ENCODE results near the gene C1QTNF12. TPM values are rescaled to one million over a fixed set of nuclear protein-coding genes. Genes with fewer than 3 reads are reported as not detected.
A peak's percentile ranks its signal among the peaks of the same experiment; 100 is the strongest.

C1QTNF12 gene
- total RNA-seq, 2 experiments from 2014 or later, result 2.6 to 4.9 TPM

DNA sequence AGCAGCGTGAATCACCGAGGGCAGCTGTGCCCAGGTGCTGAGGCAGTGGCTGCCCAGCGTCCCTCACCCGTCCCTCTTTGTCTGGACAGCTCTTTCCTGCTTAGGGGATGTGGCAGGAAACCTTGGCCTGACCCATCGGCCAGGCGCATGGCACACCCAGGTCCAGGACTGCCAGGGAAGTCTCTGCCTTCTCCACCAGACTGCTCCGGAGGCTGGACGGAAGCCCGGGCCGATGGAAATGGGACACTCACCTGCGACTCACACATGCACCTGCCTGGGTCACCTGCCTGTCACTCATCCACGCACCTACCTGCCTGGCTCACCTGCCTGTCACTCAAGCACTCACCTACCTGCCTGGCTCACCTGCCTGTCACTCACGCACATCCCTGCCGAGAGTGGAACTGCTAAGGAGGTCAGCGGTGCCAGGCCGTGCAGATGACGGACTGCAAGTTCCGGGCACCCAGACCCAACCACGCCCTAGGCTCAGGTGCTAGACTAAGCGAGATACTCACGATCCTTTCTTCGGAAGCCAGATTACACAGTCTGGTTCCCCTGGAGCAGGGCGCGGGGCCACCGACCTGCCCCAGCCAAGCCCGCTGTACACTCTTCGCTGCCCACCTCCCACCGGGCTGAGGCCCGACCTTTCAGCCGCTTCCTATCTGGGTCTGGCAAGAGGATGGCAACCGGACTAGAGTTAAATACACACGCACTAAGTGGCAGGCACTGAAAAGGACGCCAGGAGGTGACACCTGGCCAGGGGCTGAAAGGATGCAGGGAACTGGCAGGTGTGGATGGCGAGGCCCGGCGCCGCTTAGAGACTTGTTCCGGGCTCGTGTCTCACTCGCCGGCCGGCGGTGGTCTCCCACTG is 26.1 kb upstream of the C1QTNF12 start:
- H3K4me1 Mint-ChIP-seq (ENCODE audit: low read depth), result peaks cover 40% of the 10 kb centered on the region
- peak; percentile 36 for DNase-seq

DNA sequence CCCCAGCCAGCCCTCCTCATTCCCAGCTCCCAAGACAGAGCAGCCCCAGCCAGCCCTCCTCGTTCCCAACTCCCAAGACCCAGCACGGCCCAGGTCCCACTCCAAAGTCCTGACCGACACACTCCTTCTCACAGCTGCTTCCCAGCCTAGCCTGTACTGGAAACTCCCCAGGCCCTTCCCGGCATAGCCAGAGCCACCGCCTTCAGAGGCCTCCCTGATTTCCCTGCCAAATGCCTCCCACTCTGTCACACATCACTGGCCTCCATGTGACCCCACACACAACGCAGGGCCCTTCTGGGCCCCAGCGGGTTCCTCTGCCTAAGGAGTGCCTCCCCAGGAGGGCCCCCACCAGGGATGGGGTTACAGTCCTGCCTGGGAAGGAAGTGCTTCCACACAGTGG is 24.3 kb upstream of the C1QTNF12 start:
- TF ChIP-seq, protein P1, sequence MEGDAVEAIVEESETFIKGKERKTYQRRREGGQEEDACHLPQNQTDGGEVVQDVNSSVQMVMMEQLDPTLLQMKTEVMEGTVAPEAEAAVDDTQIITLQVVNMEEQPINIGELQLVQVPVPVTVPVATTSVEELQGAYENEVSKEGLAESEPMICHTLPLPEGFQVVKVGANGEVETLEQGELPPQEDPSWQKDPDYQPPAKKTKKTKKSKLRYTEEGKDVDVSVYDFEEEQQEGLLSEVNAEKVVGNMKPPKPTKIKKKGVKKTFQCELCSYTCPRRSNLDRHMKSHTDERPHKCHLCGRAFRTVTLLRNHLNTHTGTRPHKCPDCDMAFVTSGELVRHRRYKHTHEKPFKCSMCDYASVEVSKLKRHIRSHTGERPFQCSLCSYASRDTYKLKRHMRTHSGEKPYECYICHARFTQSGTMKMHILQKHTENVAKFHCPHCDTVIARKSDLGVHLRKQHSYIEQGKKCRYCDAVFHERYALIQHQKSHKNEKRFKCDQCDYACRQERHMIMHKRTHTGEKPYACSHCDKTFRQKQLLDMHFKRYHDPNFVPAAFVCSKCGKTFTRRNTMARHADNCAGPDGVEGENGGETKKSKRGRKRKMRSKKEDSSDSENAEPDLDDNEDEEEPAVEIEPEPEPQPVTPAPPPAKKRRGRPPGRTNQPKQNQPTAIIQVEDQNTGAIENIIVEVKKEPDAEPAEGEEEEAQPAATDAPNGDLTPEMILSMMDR (IDR thresholded peaks at IDR 0.05), result no peak
- no peaks in the 10 kb centered on the region for H3K27me3 Mint-ChIP-seq
- H3K27ac Mint-ChIP-seq, result peak overlapping the region; percentile 47
- H3K4me1 Mint-ChIP-seq (ENCODE audit: low read depth), result peaks cover 42% of the 10 kb centered on the region
- ChIA-PET POLR2A (interaction anchor here (0.9 to 1.5 kb wide), 3 partner anchors 20 to 102 kb away, joined by 3 read pairs; no protein-coding TSS in a partner anchor), CTCF (interaction anchor here (1.3 to 2.3 kb wide), 3 partner anchors 10 to 238 kb away, joined by 3 to 9 read pairs (median 4); no protein-coding TSS in a partner anchor)
- intact Hi-C loops (cut with micrococcal nuclease), result no loop called here
- H3K4me3 Mint-ChIP-seq, result peak overlapping the region; percentile 60
- no peak for ATAC-seq
- H3K36me3 Mint-ChIP-seq (ENCODE audit: low read depth), result peaks cover 33% of the 10 kb centered on the region
- no peaks in the 10 kb centered on the region for H3K9me3 Mint-ChIP-seq
- no peak for DNase-seq

More for the DNA sequence above, 26.1 kb upstream of the C1QTNF12 start:
- POLR2A ChIA-PET, result interaction anchor here (0.9 to 1.1 kb wide), 3 partner anchors 9 to 151 kb away, joined by 3 read pairs; no protein-coding TSS in a partner anchor
- Mint-ChIP-seq H3K27ac (peak overlapping the region; percentile 85), H3K9me3 (no peaks in the 10 kb centered on the region), H3K4me3 (peak overlapping the region; percentile 90), H3K36me3 (ENCODE audit: low read depth) (peaks cover 25% of the 10 kb centered on the region), H3K27me3 (no peaks in the 10 kb centered on the region)
- intact Hi-C loops (cut with micrococcal nuclease), result no loop called here
- CTCF ChIA-PET, result interaction anchor here (1.6 to 2.3 kb wide), 2 partner anchors 150 to 239 kb away, joined by 3 to 9 read pairs; no protein-coding TSS in a partner anchor
- ATAC-seq, result no peak
- TF ChIP-seq, protein P1 (IDR thresholded peaks at IDR 0.05), result no peak

DNA sequence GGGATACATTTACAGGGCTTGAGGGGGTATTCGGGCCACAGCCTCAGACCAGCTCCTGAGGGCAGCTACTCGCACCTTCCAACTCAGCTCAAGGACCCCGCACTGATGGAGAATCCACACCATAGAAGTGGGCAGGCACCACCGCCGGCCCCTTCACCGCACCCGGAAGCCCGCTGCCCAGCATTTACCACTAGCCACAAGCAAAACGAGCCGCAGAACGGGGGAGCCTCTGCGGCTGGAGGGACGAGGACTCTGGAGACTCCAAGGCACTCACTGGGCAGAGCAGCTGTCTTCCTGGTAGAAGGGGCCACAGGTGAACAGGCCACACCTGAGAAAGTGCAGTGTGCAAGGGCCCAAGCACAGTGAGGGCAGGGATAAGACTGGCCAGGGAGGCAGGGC is 21.8 kb upstream of the C1QTNF12 start:
- Mint-ChIP-seq H3K36me3 (ENCODE audit: low read depth) (peaks cover 38% of the 10 kb centered on the region), H3K27me3 (no peaks in the 10 kb centered on the region), H3K4me1 (ENCODE audit: low read depth) (peaks cover 39% of the 10 kb centered on the region), H3K27ac (peak overlapping the region; percentile 11), H3K9me3 (no peaks in the 10 kb centered on the region), H3K4me3 (no peak overlapping the region)
- intact Hi-C loops (cut with micrococcal nuclease), result no loop called here
- POLR2A ChIA-PET, result interaction anchor here (1.1 kb wide), 1 partner anchor 155 kb away, joined by 3 read pairs; no protein-coding TSS in a partner anchor
- CTCF ChIA-PET, result no interaction called here
- DNase-seq (no peak), ATAC-seq (no peak)
- TF ChIP-seq, protein P1 (IDR thresholded peaks at IDR 0.05), result no peak

DNA sequence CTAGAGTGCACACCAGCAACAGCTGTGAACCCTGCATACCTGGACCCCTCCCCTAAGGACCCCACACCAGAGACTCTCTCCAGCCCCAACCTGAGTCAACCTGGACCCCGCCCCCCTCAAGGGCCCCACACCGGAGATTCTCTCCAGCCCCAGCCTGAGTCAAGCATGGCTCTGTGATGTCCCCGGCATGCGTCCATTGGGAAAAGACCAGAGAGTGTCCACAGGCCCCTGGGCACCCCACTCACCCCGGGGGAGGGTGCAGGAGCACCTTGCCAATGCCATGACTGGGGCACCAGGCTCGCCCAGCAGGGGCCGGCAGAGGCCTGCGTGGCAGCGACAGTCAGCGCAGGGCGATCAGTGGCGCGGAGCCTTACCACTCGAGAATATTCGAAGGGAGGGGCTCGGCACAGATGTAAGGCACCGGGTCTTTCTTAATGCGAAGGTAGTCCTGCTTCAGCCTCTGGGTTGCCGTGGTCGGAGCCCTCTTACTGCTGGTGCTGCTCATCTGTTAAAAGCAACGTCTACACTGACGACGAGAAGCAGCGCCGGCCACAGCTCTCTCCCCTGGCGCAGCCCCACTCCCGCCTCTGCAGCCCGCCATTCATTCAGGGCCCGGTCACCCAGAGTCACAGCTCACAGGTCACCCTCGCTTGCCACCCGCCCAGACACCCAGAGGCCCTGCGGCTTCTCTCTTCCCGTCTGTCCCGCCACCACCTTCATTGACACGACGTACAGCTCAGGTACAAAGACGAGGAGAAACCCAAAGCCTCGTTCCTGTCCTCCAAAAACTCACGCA is 21.2 kb upstream of the C1QTNF12 start:
- POLR2A ChIA-PET, result interaction anchor here (1.1 kb wide), 1 partner anchor 154 kb away, joined by 3 read pairs; no protein-coding TSS in a partner anchor
- H3K4me3 Mint-ChIP-seq, result no peak overlapping the region
- H3K9me3 Mint-ChIP-seq, result no peaks in the 10 kb centered on the region
- DNase-seq (no peak), ATAC-seq (no peak)
- intact Hi-C loops (cut with micrococcal nuclease), result no loop called here
- H3K36me3 Mint-ChIP-seq (ENCODE audit: low read depth), result peaks cover 37% of the 10 kb centered on the region
- no peaks in the 10 kb centered on the region for H3K27me3 Mint-ChIP-seq
- CTCF ChIA-PET, result no interaction called here
- H3K27ac Mint-ChIP-seq, result peak overlapping the region; percentile 11
- peaks cover 37% of the 10 kb centered on the region for H3K4me1 Mint-ChIP-seq (ENCODE audit: low read depth)
- TF ChIP-seq, protein P1 (IDR thresholded peaks at IDR 0.05), result no peak

Measured in activated CD8-positive, alpha-beta T cell treated with anti-CD3 and anti-CD28 coated beads for 36 hours (primary cell).